AG08395 (cell line): Measurements from ENCODE around the gene UQCC5.

Experiments used
- DNase-seq: peaks from one replicate; pipeline ENCODE4 v3.0.0; 2012; ENCODE audit warnings: mixed read lengths, low spot score

Gene UQCC5

GRCh38 chr3:52570076-52570475, 33.7 kb downstream of the UQCC5 start:
- peak; percentile 17 for DNase-seq

- no peak for DNase-seq
These were observed 35.8 kb downstream of the UQCC5 start for GRCh38 chr3:52572221-52572620.

GRCh38 chr3:52574056-52574965, 37.9 kb downstream of the UQCC5 start:
- DNase-seq = no peak
